K562 (cell line): Measurements from ENCODE around the gene PKD2. TPM values are rescaled to one million over a fixed set of nuclear protein-coding genes. Genes with fewer than 3 reads are reported as not detected.

ENCODE experiments used
- ATAC-seq: fragments of 200-7000 bp; cut with Tn5 transposase; 3 replicates; pipeline ENCODE4 v1.9.1; 2020; ENCODE audit warnings: moderate library complexity
- BruUV-seq: library from RNA; stranded (reverse); fragments of 400-500 nt; replicated peaks from 2 replicates; lab custom pipeline; 2021; lab: Mats Ljungman, UMichigan
- CTCF ChIA-PET: fragments of 300-600 bp; formaldehyde crosslinking; extraction: SDS; loops from one replicate; lab custom pipeline; 2021; ENCODE audit warnings: low intra/inter-chr PET ratio; lab: Yijun Ruan, JAX
- POLR2A ChIA-PET: fragments of 300-600, 350-650 bp; sonication (Branson Sonifier 250); formaldehyde crosslinking; extraction: SDS; loops from one replicate; lab custom pipeline; 2021; ENCODE audit warnings: antibody characterized with exemption, inconsistent platforms; lab: Yijun Ruan, JAX
- DNase-seq, 4 experiments: peaks; one replicate each; pipeline versions ENCODE4 v3.0.0 to v3.0.0-alpha.2; 2011 to 2018; ENCODE audit warnings: low spot score in 3 of 4, mixed read lengths in 3 of 4; ENCODE audit errors: extremely low read depth in 1 of 4
- FAIRE-seq: peaks from 2 replicates; lab custom pipeline; 2011; peaks lifted over from hg19 to GRCh38; lab: Jason Lieb, UNC
- H2AFZ ChIP-seq: 2 replicates; pipeline ENCODE4 v1.6.0; 2011; ENCODE audit warnings: low read depth, low read length, control low read depth, inconsistent platforms
- H3K27ac ChIP-seq: fragments of 200-600 bp; 3 replicates; pipeline ENCODE4 v1.8.0; 2011; ENCODE audit warnings: low read depth, mild to moderate bottlenecking, control low read depth, inconsistent platforms, low read length, moderate library complexity, mixed read lengths; ENCODE audit errors: extremely low read depth
- H3K27me3 ChIP-seq, 2 experiments: fragments of 300-600 bp in 1 of 2; 2 replicates in 1 of 2; 3 replicates in 1 of 2; pipeline versions ENCODE4 v1.6.0 to v1.8.0; 2011; ENCODE audit warnings: inconsistent platforms in 2 of 2, low read length in 2 of 2, mild to moderate bottlenecking in 1 of 2, mixed read lengths in 1 of 2, moderate library complexity in 1 of 2; ENCODE audit not compliant: control insufficient read depth in 2 of 2, insufficient read depth in 2 of 2
- H3K36me3 ChIP-seq: fragments of 300-600 bp; 3 replicates; pipeline ENCODE4 v1.8.0; 2011; ENCODE audit warnings: mild to moderate bottlenecking, low read length, inconsistent platforms; ENCODE audit not compliant: control insufficient read depth, insufficient read depth
- H3K4me1 ChIP-seq, 2 experiments: fragments of 200-600 bp in 1 of 2; replicated peaks in 1 of 2; 2 replicates in 1 of 2; 3 replicates in 1 of 2; pipeline versions ENCODE4 v1.5.1 to v1.8.0; 2011; ENCODE audit warnings: inconsistent platforms in 2 of 2, low read length in 2 of 2, mild to moderate bottlenecking in 1 of 2, mixed read lengths in 1 of 2, moderate library complexity in 1 of 2; ENCODE audit not compliant: control insufficient read depth in 2 of 2, insufficient read depth in 2 of 2
- H3K4me2 ChIP-seq: 2 replicates; pipeline ENCODE4 v1.6.1; 2011; ENCODE audit warnings: low read length, control low read depth, inconsistent platforms, mixed read lengths; ENCODE audit not compliant: insufficient read depth
- H3K4me3 ChIP-seq: fragments of 200-600 bp; sonication (generic), shearing (Covaris generic); 2 replicates; pipeline ENCODE4 v1.5.1; 2016; ENCODE audit warnings: control low read depth, inconsistent platforms
- H3K79me2 ChIP-seq: fragments of 200-600 bp; 3 replicates; pipeline ENCODE4 v1.8.0; 2011; ENCODE audit warnings: low read length, inconsistent platforms; ENCODE audit not compliant: control insufficient read depth, insufficient read depth
- H3K9ac ChIP-seq, 2 experiments: 2 replicates each; pipeline versions ENCODE4 v1.6.0 to v1.6.1; 2011; ENCODE audit warnings: low read depth in 2 of 2, low read length in 2 of 2, control low read depth in 1 of 2, inconsistent platforms in 1 of 2, mild to moderate bottlenecking in 1 of 2, mixed read lengths in 1 of 2; ENCODE audit not compliant: insufficient read depth in 1 of 2
- H3K9me1 ChIP-seq: one replicate; pipeline ENCODE4 v1.6.0; 2011; ENCODE audit warnings: inconsistent platforms, mild to moderate bottlenecking, low read length, moderate library complexity; ENCODE audit not compliant: control insufficient read depth, insufficient read depth
- H3K9me3 ChIP-seq: replicated peaks from 2 replicates; pipeline ENCODE4 v1.5.1; 2011; ENCODE audit warnings: low read depth, low read length, inconsistent platforms; ENCODE audit not compliant: control insufficient read depth, insufficient read depth
- H4K20me1 ChIP-seq: replicated peaks from 2 replicates; pipeline ENCODE4 v1.6.1; 2011; ENCODE audit warnings: low read length, inconsistent platforms, mixed read lengths; ENCODE audit not compliant: control insufficient read depth, insufficient read depth
- BRF1 ChIP-seq: IDR thresholded peaks from 3 replicates; pipeline ENCODE4 v1.6.1; 2011; ENCODE audit warnings: borderline replicate concordance, mild to moderate bottlenecking; ENCODE audit not compliant: insufficient read length; ENCODE audit errors: extremely low read depth
- DACH1 ChIP-seq: fragments of 450-650 bp; IDR thresholded peaks from 2 replicates; pipeline ENCODE4 v1.6.1; 2018; ENCODE audit not compliant: partially characterized antibody
- HMG20B ChIP-seq: fragments of 250-450 bp; sonication (Bioruptor Pico); IDR thresholded peaks from 2 replicates; pipeline ENCODE4 v1.5.0; 2021; ENCODE audit warnings: mild to moderate bottlenecking
- MCM5 ChIP-seq: fragments of 450-650 bp; IDR thresholded peaks from 2 replicates; pipeline ENCODE4 v1.6.1; 2016; ENCODE audit warnings: low read depth
- NFATC3 ChIP-seq: fragments of 450-650 bp; IDR thresholded peaks from 2 replicates; pipeline ENCODE4 v1.6.1; 2017; ENCODE audit warnings: mild to moderate bottlenecking
- SMARCB1 ChIP-seq: IDR thresholded peaks from 2 replicates; pipeline ENCODE4 v1.6.1; 2011; ENCODE audit warnings: improper control_type of control experiment, low read depth; ENCODE audit not compliant: insufficient read length
- WHSC1 ChIP-seq: IDR thresholded peaks from one replicate; pipeline ENCODE4 v1.6.1; 2012; ENCODE audit warnings: low read length, control low read depth, inconsistent platforms
- ZBTB7A ChIP-seq: IDR thresholded peaks from 2 replicates; pipeline ENCODE4 v1.6.1; 2011; ENCODE audit warnings: low read depth, mild to moderate bottlenecking, low read length, moderate library complexity, borderline replicate concordance; ENCODE audit not compliant: control insufficient read depth
- ZNF408 ChIP-seq: fragments of 250-450 bp; sonication (Bioruptor Pico); IDR thresholded peaks from 2 replicates; pipeline ENCODE4 v1.4.0; 2020; ENCODE audit warnings: low read depth, mild to moderate bottlenecking, moderate library complexity
- WGBS: fragments of 100-300 bp; shearing (Covaris generic); methylation state at CpG from one replicate; pipeline ENCODE4 v1.1.6; 2016; ENCODE audit warnings: low coverage, mixed read lengths; ENCODE audit not compliant: insufficient coverage; ENCODE audit errors: missing lambda C conversion rate; 5-methylcytosine and 5-hydroxymethylcytosine counted together
- in situ Hi-C: fragments of 300-500 bp; cut with MboI; formaldehyde crosslinking; loops from 4 replicates; pipeline ENCODE4 v1.15.0; 2018; ENCODE audit warnings: inconsistent platforms, mixed read lengths
- intact Hi-C: fragments of 100-400 bp; cut with micrococcal nuclease; formaldehyde crosslinking; loops from 2 replicates; pipeline ENCODE4 v1.14.2; 2022
- polyA plus RNA-seq, 8 experiments: library from polyadenylated mRNA; depleted of rRNA in 4 of 8; stranded (reverse) in 5 of 8; unstranded in 3 of 8; fragments of >200 nt; fragmentation: Nextera tagmentation in 2 of 8; fragmentation: Illumina TruSeq in 1 of 8; extraction: Ambion mirVana in 2 of 8; extraction: Trizol in 1 of 8; gene quantifications; 2 replicates each; pipeline versions ENCODE4 v1.2.1 to v1.2.3, GENCODE V29; 2011 to 2014; ENCODE audit warnings: inconsistent platforms in 1 of 8, missing spikeins in 1 of 8
- total RNA-seq, 7 experiments: library from RNA; depleted of rRNA in 6 of 7; stranded (reverse); fragments of >200 nt in 6 of 7; fragmentation: Illumina TruSeq in 2 of 7; extraction: Trizol in 2 of 7; gene quantifications; 2 replicates each; pipeline versions ENCODE4 v1.2.1 to v1.2.3, GENCODE V29; 2011 to 2021; ENCODE audit warnings: low replicate concordance in 1 of 7
- TF ChIP-seq, protein P1 (sequence below), 2 experiments: fragments of 150-350 bp in 1 of 2; IDR thresholded peaks; 2 replicates each; pipeline ENCODE4 v1.6.1; 2012 to 2016; ENCODE audit warnings: low read depth in 2 of 2, low read length in 2 of 2, mild to moderate bottlenecking in 1 of 2, moderate library complexity in 1 of 2
- TF ChIP-seq, protein P2 (sequence below): fragments of 250-450 bp; sonication (Bioruptor Pico); IDR thresholded peaks from 2 replicates; pipeline ENCODE4 v1.4.0; 2020; ENCODE audit warnings: mild to moderate bottlenecking

Gene PKD2
- total and polyA plus RNA-seq, 9 of the 15 experiments (the other 6 are each of a cell fraction or from before 2014, with no cell fraction given), result 0.11 to 1.2 (median 0.47) TPM

DNA sequence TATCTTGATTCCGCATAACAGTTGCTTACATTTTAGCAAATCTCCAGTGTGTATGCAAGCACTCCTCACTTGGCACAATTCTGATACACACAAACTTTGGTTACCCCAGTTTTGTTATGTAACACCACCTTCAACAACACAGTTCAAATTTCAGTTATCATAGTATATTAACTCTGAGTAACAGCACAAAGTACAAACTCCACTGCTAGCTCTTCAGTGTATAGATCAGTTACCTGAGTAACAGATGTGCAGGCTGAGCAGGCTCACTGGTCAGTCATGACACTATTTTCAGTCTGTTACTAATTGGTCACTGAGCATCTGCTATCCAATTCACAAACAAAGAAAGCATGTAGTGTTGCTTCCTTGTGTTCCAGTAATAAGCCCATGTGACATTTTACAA is 55.4 kb downstream of the PKD2 start (continued):
- TF ChIP-seq, protein P1, sequence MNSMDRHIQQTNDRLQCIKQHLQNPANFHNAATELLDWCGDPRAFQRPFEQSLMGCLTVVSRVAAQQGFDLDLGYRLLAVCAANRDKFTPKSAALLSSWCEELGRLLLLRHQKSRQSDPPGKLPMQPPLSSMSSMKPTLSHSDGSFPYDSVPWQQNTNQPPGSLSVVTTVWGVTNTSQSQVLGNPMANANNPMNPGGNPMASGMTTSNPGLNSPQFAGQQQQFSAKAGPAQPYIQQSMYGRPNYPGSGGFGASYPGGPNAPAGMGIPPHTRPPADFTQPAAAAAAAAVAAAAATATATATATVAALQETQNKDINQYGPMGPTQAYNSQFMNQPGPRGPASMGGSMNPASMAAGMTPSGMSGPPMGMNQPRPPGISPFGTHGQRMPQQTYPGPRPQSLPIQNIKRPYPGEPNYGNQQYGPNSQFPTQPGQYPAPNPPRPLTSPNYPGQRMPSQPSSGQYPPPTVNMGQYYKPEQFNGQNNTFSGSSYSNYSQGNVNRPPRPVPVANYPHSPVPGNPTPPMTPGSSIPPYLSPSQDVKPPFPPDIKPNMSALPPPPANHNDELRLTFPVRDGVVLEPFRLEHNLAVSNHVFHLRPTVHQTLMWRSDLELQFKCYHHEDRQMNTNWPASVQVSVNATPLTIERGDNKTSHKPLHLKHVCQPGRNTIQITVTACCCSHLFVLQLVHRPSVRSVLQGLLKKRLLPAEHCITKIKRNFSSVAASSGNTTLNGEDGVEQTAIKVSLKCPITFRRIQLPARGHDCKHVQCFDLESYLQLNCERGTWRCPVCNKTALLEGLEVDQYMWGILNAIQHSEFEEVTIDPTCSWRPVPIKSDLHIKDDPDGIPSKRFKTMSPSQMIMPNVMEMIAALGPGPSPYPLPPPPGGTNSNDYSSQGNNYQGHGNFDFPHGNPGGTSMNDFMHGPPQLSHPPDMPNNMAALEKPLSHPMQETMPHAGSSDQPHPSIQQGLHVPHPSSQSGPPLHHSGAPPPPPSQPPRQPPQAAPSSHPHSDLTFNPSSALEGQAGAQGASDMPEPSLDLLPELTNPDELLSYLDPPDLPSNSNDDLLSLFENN (IDR thresholded peaks at IDR 0.05; ENCODE audit: low read depth in 2 of 2, low read length in 2 of 2), result no peak
- no peak for TF ChIP-seq BRF1

DNA sequence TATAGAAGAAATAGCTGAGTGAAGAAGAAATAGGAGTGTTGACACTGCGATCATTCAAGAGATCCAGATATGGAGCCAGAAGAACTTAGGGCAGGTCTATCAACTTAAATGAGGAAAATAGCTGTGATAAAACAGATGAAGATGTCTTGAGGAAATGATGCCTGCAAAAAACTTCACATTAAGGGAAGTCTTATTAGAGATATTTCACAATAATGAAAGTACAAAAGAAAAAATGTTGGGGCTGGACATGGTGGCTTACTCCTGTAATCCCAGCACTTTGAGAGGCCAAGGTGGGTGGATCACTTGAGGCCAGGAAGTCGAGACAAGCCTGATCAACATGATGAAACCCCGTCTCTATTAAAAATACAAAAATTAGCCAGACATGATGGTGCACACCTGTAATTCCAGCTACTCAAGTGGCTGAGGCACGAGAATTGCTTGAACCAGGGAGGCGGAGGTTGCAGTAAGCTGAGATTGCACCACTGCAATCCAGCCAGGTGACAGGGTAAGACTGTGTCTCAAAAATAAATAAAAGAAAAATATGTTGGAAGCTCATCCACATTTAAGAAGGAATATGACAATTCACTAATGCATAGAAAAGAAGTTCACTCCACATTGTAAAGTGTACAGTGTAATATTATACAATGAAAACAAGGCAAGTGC is 56.3 kb downstream of the PKD2 start:
- no peaks in the 10 kb centered on the region for H3K9me3 ChIP-seq
- no peak for ATAC-seq
- H4K20me1 ChIP-seq, result no peaks in the 10 kb centered on the region
- no peaks in the 10 kb centered on the region for H3K27me3 ChIP-seq
- no peak for DNase-seq
- POLR2A ChIA-PET, result interaction anchor here (0.6 kb wide), 1 partner anchor 30 kb away, joined by 4 read pairs; no protein-coding TSS in a partner anchor
- H3K4me1 ChIP-seq, result no peaks in the 10 kb centered on the region
- H3K9me1 ChIP-seq, result no peaks in the 10 kb centered on the region
- H3K79me2 ChIP-seq, result no peaks in the 10 kb centered on the region
- WGBS, result 7% methylated on average over 5 of the region's 5 CpGs
- TF ChIP-seq DACH1 (no peak), HMG20B (CRISPR knock-in tag) (no peak), ZNF408 (CRISPR knock-in tag) (no peak), MCM5 (no peak), SMARCB1 (no peak), ZBTB7A (no peak), NFATC3 (no peak), WHSC1 (no peak)
- TF ChIP-seq, protein P2, sequence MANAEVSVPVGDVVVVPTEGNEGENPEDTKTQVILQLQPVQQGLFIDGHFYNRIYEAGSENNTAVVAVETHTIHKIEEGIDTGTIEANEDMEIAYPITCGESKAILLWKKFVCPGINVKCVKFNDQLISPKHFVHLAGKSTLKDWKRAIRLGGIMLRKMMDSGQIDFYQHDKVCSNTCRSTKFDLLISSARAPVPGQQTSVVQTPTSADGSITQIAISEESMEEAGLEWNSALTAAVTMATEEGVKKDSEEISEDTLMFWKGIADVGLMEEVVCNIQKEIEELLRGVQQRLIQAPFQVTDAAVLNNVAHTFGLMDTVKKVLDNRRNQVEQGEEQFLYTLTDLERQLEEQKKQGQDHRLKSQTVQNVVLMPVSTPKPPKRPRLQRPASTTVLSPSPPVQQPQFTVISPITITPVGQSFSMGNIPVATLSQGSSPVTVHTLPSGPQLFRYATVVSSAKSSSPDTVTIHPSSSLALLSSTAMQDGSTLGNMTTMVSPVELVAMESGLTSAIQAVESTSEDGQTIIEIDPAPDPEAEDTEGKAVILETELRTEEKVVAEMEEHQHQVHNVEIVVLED (CRISPR knock-in tag), result no peak
- in situ Hi-C loops, result no loop called here
- no peak for FAIRE-seq
- no peak overlapping the region for H3K4me2 ChIP-seq
- no peak overlapping the region for H3K4me3 ChIP-seq
- H2AFZ ChIP-seq, result no peak overlapping the region
- intact Hi-C loops, result no loop called here
- no TSS peak for BruUV-seq
- no peak overlapping the region for H3K9ac ChIP-seq
- CTCF ChIA-PET, result no interaction called here
- no peak overlapping the region for H3K27ac ChIP-seq
- no peaks in the 10 kb centered on the region for H3K36me3 ChIP-seq
